OCI-LY7 (cell line): ENCODE measurements around the gene FNDC1. TPM values are rescaled to one million over a fixed set of nuclear protein-coding genes. Genes with fewer than 3 reads are reported as not detected.

ENCODE experiments used
- BruUV-seq: library from RNA; stranded (reverse); fragments of 400-500 nt; replicated peaks from 2 replicates; lab custom pipeline; 2021; lab: Mats Ljungman, UMichigan
- CTCF ChIA-PET: fragments of 300-600 bp; sonication (Branson Sonifier 250); formaldehyde crosslinking; loops from one replicate; lab custom pipeline; 2022; ENCODE audit warnings: antibody characterized with exemption; ENCODE audit not compliant: unreplicated experiment; lab: Charles Lee
- POLR2A ChIA-PET: fragments of 300-600 bp; sonication (Branson Sonifier 250); formaldehyde crosslinking; loops from one replicate; lab custom pipeline; 2022; ENCODE audit warnings: antibody characterized with exemption; lab: Charles Lee
- DNase-seq: peaks from one replicate; pipeline ENCODE4 v3.0.0-alpha.2; 2015; ENCODE audit warnings: low spot score
- H2AFZ ChIP-seq: fragments of 200-600 bp; sonication (generic), shearing (Covaris generic); 2 replicates; pipeline ENCODE4 v1.6.1; 2014; ENCODE audit warnings: mild to moderate bottlenecking, antibody characterized with exemption, low read length, moderate library complexity
- H3K27ac ChIP-seq: fragments of 200-600 bp; sonication (generic); 2 replicates; pipeline ENCODE4 v1.5.1; 2014; ENCODE audit warnings: mixed run types, low read depth, mild to moderate bottlenecking, moderate library complexity, low read length, inconsistent platforms; ENCODE audit not compliant: poor library complexity, severe bottlenecking
- H3K36me3 ChIP-seq: fragments of 200-600 bp; sonication (generic); 2 replicates; pipeline ENCODE4 v1.6.1; 2014; ENCODE audit warnings: mild to moderate bottlenecking, antibody characterized with exemption, low read length, moderate library complexity, mixed read lengths; ENCODE audit not compliant: insufficient read depth
- H3K4me1 ChIP-seq: fragments of 200-600 bp; sonication (generic); 2 replicates; pipeline ENCODE4 v1.5.1; 2014; ENCODE audit warnings: mild to moderate bottlenecking, low read length; ENCODE audit not compliant: insufficient read depth, poor library complexity, severe bottlenecking
- H3K4me2 ChIP-seq: fragments of 200-600 bp; sonication (generic); 2 replicates; pipeline ENCODE4 v1.6.1; 2014; ENCODE audit warnings: mild to moderate bottlenecking, low read length
- H3K4me3 ChIP-seq: fragments of 200-600 bp; sonication (generic); 2 replicates; pipeline ENCODE4 v1.5.1; 2014; ENCODE audit warnings: mild to moderate bottlenecking, low read depth, low read length; ENCODE audit not compliant: poor library complexity, severe bottlenecking
- H3K79me2 ChIP-seq: fragments of 200-600 bp; sonication (generic); 2 replicates; pipeline ENCODE4 v1.6.1; 2016; ENCODE audit warnings: low read depth, mild to moderate bottlenecking, low read length, moderate library complexity, mixed read lengths; ENCODE audit not compliant: insufficient read depth
- H3K9me2 ChIP-seq: fragments of 200-600 bp; sonication (generic); 2 replicates; pipeline ENCODE4 v1.6.1; 2016; ENCODE audit warnings: mild to moderate bottlenecking, low read length, mixed read lengths; ENCODE audit not compliant: insufficient read depth
- H3K9me3 ChIP-seq: fragments of 200-600 bp; sonication (generic); 2 replicates; pipeline ENCODE4 v1.6.1; 2014; ENCODE audit warnings: mild to moderate bottlenecking, mixed run types, low read length, mixed read lengths
- H4K20me1 ChIP-seq: fragments of 200-600 bp; sonication (generic); 2 replicates; pipeline ENCODE4 v1.6.1; 2014; ENCODE audit warnings: mild to moderate bottlenecking, antibody characterized with exemption, low read length, moderate library complexity, mixed read lengths; ENCODE audit not compliant: insufficient read depth
- EZH2phosphoT487 ChIP-seq: fragments of 200-600 bp; sonication (generic); IDR thresholded peaks from 2 replicates; pipeline ENCODE4 v1.6.1; 2018; ENCODE audit warnings: low read depth, borderline replicate concordance, mild to moderate bottlenecking, mixed run types, antibody characterized with exemption, low read length, moderate library complexity, mixed read lengths
- intact Hi-C: fragments of 100-400 bp; cut with micrococcal nuclease; formaldehyde crosslinking; loops from one replicate; pipeline ENCODE4 v1.10.0; 2022; ENCODE audit not compliant: unreplicated experiment
- total RNA-seq, 2 experiments: library from RNA; depleted of rRNA in 1 of 2; stranded (reverse); fragments of >200 nt in 1 of 2; shearing (Covaris generic) in 1 of 2; gene quantifications; 2 replicates each; pipeline ENCODE4 v1.2.3, GENCODE V29; 2014 to 2022
- TF ChIP-seq, protein P1 (sequence below): fragments of 200-600 bp; sonication (generic); conservative IDR thresholded peaks from 2 replicates; pipeline ENCODE4 v1.5.1; 2014; ENCODE audit warnings: mild to moderate bottlenecking, antibody characterized with exemption, low read length, moderate library complexity, mixed read lengths

Gene FNDC1
- total RNA-seq, 2 experiments from 2014 or later: 0.16 to 19.9 TPM

DNA sequence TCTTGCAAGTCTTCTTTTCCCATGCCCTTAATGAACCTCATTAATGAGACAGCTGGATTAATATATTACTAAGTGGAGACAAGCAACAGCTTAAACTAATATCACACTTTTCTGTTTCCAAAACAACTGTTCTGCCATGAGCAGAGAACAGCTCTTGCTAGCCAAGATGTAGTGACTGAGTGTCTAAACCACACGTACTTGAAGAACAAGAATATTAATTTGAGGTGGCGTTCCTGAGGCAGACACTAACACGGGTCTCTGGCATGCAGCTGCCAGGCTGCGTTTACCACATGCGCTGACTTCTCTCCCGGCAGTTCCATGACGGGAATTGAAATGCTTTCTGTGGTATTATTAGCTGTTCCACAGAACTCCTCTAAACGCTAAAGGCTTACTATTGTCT is 80.6 kb downstream of the FNDC1 start:
- H3K4me3 ChIP-seq: no peak overlapping the region
- no peaks in the 10 kb centered on the region for H3K9me3 ChIP-seq
- H3K4me2 ChIP-seq: no peak overlapping the region
- no peaks in the 10 kb centered on the region for H3K79me2 ChIP-seq
- H3K4me1 ChIP-seq: peaks cover 4% of the 10 kb centered on the region
- no peaks in the 10 kb centered on the region for H3K9me2 ChIP-seq
- POLR2A ChIA-PET: interaction anchor here (0.9 to 1.0 kb wide), 2 partner anchors 11 to 14 kb away, joined by 3 to 4 read pairs; no protein-coding TSS in a partner anchor
- intact Hi-C loops: loop anchor here (5.0 to 10.0 kb wide), 2 partner anchors 77 to 405 kb away; no protein-coding TSS in a partner anchor
- H2AFZ ChIP-seq: no peak overlapping the region
- no peaks in the 10 kb centered on the region for H3K36me3 ChIP-seq
- TF ChIP-seq, protein P1, sequence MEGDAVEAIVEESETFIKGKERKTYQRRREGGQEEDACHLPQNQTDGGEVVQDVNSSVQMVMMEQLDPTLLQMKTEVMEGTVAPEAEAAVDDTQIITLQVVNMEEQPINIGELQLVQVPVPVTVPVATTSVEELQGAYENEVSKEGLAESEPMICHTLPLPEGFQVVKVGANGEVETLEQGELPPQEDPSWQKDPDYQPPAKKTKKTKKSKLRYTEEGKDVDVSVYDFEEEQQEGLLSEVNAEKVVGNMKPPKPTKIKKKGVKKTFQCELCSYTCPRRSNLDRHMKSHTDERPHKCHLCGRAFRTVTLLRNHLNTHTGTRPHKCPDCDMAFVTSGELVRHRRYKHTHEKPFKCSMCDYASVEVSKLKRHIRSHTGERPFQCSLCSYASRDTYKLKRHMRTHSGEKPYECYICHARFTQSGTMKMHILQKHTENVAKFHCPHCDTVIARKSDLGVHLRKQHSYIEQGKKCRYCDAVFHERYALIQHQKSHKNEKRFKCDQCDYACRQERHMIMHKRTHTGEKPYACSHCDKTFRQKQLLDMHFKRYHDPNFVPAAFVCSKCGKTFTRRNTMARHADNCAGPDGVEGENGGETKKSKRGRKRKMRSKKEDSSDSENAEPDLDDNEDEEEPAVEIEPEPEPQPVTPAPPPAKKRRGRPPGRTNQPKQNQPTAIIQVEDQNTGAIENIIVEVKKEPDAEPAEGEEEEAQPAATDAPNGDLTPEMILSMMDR: no peak
- no peak for TF ChIP-seq EZH2phosphoT487
- no peak overlapping the region for H3K27ac ChIP-seq
- no peak for DNase-seq
- H4K20me1 ChIP-seq: no peaks in the 10 kb centered on the region
- CTCF ChIA-PET: interaction anchor here (1.1 kb wide), 1 partner anchor 9 kb away, joined by 4 read pairs; no protein-coding TSS in a partner anchor
- no TSS peak for BruUV-seq

DNA sequence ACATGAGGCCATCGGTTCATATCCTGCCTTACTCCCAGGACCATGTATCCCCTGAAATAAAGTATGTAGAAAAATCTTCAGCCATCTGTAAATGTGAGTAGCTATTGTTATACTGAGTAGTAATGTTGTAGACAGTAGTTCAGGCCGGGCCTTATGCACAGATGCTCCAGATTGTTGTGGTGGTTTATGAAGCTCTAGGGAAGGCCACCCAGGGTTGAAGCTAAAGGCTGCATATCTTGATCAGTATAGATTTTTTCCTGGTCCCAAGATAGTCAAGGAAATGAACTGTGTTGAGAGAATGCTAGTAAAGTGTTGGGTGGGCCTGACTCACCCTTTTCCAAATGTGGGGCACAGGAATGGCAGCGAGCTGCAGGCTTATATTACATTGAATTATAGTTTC is 81.4 kb downstream of the FNDC1 start:
- Histone ChIP-seq H3K4me3 (no peak overlapping the region), H3K9me2 (no peaks in the 10 kb centered on the region), H3K9me3 (no peaks in the 10 kb centered on the region), H3K79me2 (no peaks in the 10 kb centered on the region), H2AFZ (no peak overlapping the region), H4K20me1 (no peaks in the 10 kb centered on the region), H3K27ac (no peak overlapping the region), H3K4me2 (no peak overlapping the region), H3K4me1 (peaks cover 4% of the 10 kb centered on the region), H3K36me3 (no peaks in the 10 kb centered on the region)
- no TSS peak for BruUV-seq
- ChIA-PET POLR2A (interaction anchor here (0.5 to 2.7 kb wide), 2 partner anchors 10 to 474 kb away, joined by 3 to 10 read pairs; no protein-coding TSS in a partner anchor), CTCF (interaction anchor here (1.0 kb wide), 1 partner anchor 52 kb away, joined by 4 read pairs; no protein-coding TSS in a partner anchor)
- intact Hi-C loops: loop anchor here (5.0 to 10.0 kb wide), 2 partner anchors 78 to 404 kb away; no protein-coding TSS in a partner anchor
- no peak for DNase-seq
- TF ChIP-seq, protein P1: no peak
- no peak for TF ChIP-seq EZH2phosphoT487

DNA sequence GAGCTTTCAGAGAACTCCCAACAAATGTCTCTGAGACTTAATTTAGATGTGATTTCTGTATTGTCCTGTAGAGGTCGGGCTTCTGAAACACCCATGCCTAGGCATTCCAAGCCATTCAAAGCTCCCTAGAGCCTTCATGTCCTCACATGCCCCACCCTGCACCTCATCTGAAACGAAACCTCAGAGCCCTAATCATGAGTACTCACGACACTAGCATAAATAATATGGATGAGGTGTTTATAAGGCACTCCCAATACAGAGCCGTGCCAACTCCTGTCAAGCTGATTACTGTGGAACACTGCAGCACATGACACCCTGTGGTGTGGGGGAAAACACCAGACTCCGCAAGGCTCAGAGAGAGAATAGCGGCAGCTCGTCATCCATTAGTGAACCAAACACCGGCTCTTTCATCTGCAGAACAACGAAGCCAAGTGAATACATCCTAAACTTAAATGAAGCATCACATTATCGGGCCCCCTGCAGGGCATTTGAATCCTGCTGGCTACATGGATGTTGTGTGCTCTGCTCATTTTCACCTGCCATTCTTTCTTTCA is 83.8 kb downstream of the FNDC1 start:
- ChIA-PET POLR2A (interaction anchor here (0.6 to 2.7 kb wide), 6 partner anchors 8 to 359 kb away, joined by 3 to 12 read pairs (median 5); no protein-coding TSS in a partner anchor), CTCF (interaction anchor here (0.7 to 1.3 kb wide), 2 partner anchors 35 to 402 kb away, joined by 3 read pairs; no protein-coding TSS in a partner anchor)
- H2AFZ ChIP-seq: no peak overlapping the region
- no peaks in the 10 kb centered on the region for H3K9me2 ChIP-seq
- no TSS peak for BruUV-seq
- peak; percentile 68 for DNase-seq
- no peak overlapping the region for H3K4me2 ChIP-seq
- no peak for TF ChIP-seq EZH2phosphoT487
- TF ChIP-seq, protein P1: peak; percentile 85
- no peaks in the 10 kb centered on the region for H3K79me2 ChIP-seq
- H3K4me1 ChIP-seq: peaks cover 4% of the 10 kb centered on the region
- H3K36me3 ChIP-seq: no peaks in the 10 kb centered on the region
- H3K4me3 ChIP-seq: no peak overlapping the region
- intact Hi-C loops: loop anchor here (2.0 to 10.0 kb wide), 3 partner anchors 81 to 402 kb away; no protein-coding TSS in a partner anchor
- H3K9me3 ChIP-seq: no peaks in the 10 kb centered on the region
- no peaks in the 10 kb centered on the region for H4K20me1 ChIP-seq
- no peak overlapping the region for H3K27ac ChIP-seq
